Activated CD4-positive, alpha-beta T cell treated with anti-CD3 and anti-CD28 coated beads for 48 hours (primary cell): ENCODE data around the gene C20orf202.
"Not testable (repeated sequence)": the region's sequence is repeated elsewhere in the genome, so short reads cannot be mapped to it uniquely, and the experiment has no call there.

Experiments
- DNase-seq: peaks from one replicate; pipeline ENCODE4 v3.0.0-alpha.2; 2020

C20orf202 gene

GRCh38 chr20:1250282-1250681, 47.0 kb downstream of the C20orf202 start:
- DNase-seq: not testable (repeated sequence)

- no peak for DNase-seq
Observed at GRCh38 chr20:1252416-1252815, 49.2 kb downstream of the C20orf202 start.

DNA sequence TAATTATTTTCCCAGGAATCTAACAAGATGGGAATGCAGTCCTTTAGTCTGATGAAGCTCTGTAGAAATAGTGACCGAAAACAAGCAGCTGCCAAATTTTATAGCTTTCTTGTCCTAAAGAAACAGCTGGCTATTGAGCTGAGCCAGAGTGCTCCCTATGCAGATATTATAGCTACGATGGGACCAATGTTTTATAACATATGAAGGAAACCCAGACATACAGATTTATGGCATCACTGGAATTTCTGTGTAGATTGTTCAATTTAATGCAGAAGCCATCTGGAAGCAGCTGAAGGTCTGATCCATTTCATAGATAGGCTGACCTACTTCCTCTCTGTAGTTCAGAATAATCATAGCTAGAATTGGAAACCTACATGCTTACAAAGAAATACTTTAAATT, 51.0 kb downstream of the C20orf202 start:
- no peak for DNase-seq

DNA sequence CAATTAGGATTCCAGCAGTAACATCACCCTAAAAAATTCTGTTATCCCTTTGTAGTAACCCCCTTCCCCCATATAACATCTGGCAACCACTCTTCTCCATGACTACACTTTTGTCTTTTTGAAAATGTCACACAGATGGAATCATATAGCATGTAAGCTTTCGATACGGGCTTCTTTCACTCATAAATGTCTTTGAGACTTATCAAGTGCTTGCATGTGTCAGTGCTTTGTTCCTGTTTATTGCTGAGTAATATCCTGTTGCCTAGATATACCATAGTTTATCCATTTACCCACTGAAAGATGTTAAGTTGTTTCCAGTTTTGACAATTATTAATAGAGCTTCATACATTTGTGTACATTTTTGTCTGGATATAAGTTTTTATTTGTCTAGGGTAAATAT, 52.4 kb downstream of the C20orf202 start:
- DNase-seq: no peak
